Measurements from ENCODE around the gene RDX.
"Not testable (repeated sequence)": the region's sequence is repeated elsewhere in the genome, so short reads cannot be mapped to it uniquely, and the experiment has no call there.

Gene RDX

GRCh38 chr11:110305169-110306018 is 9.0 kb upstream of the RDX start:
- no peak for DNase-seq (ENCODE audit: low spot score)

GRCh38 chr11:110303414-110303826 is 7.0 kb upstream of the RDX start:
- DNase-seq (ENCODE audit: low spot score): no peak

- DNase-seq (ENCODE audit: low spot score): no peak
Observed at GRCh38 chr11:110301577-110301976, 5.2 kb upstream of the RDX start.

GRCh38 chr11:110301032-110301431 is 4.6 kb upstream of the RDX start:
- no peak for DNase-seq (ENCODE audit: low spot score)

GRCh38 chr11:110299006-110299785 is 2.8 kb upstream of the RDX start:
- peak; percentile 12 for DNase-seq (ENCODE audit: low spot score)

GRCh38 chr11:110298301-110298765 is 1.9 kb upstream of the RDX start:
- DNase-seq (ENCODE audit: low spot score): no peak

- no peak for DNase-seq (ENCODE audit: low spot score)
Observed at GRCh38 chr11:110297726-110298300, 1.4 kb upstream of the RDX start.

GRCh38 chr11:110297076-110297725 is 787 bp upstream of the RDX start:
- no peak for DNase-seq (ENCODE audit: low spot score)

- DNase-seq (ENCODE audit: low spot score): peak; percentile 46
Observed at GRCh38 chr11:110295531-110296225, 736 bp downstream of the RDX start.

GRCh38 chr11:110295086-110295485 is 1.3 kb downstream of the RDX start:
- no peak for DNase-seq (ENCODE audit: low spot score)

GRCh38 chr11:110294509-110294908 is 1.9 kb downstream of the RDX start:
- DNase-seq (ENCODE audit: low spot score): no peak

- DNase-seq (ENCODE audit: low spot score): no peak
Observed at GRCh38 chr11:110293389-110293788, 3.0 kb downstream of the RDX start.

- DNase-seq (ENCODE audit: low spot score): not testable (repeated sequence)
Observed at GRCh38 chr11:110292146-110292545, 4.3 kb downstream of the RDX start.

GRCh38 chr11:110290591-110291334 is 5.7 kb downstream of the RDX start:
- DNase-seq (ENCODE audit: low spot score): no peak

- no peak for DNase-seq (ENCODE audit: low spot score)
Observed at GRCh38 chr11:110289472-110289871, 6.9 kb downstream of the RDX start.

GRCh38 chr11:110287537-110287936 is 8.9 kb downstream of the RDX start:
- no peak for DNase-seq (ENCODE audit: low spot score)

- no peak for DNase-seq (ENCODE audit: low spot score)
Observed at GRCh38 chr11:110286298-110287040, 9.9 kb downstream of the RDX start.

- DNase-seq (ENCODE audit: low spot score): no peak
Observed at GRCh38 chr11:110283862-110284261, 12.6 kb downstream of the RDX start.

- DNase-seq (ENCODE audit: low spot score): not testable (repeated sequence)
Observed at GRCh38 chr11:110280595-110280994, 15.8 kb downstream of the RDX start.

- no peak for DNase-seq (ENCODE audit: low spot score)
Observed at GRCh38 chr11:110279881-110280280, 16.5 kb downstream of the RDX start.

All from CD4-positive, alpha-beta T cell treated with Interleukin-2 at 100 ng/mL for 4 hours (primary cell).